HG02970 (cell line): ENCODE data around the gene BCLAF3.

Source experiments
- ATAC-seq: cut with Tn5 transposase; IDR thresholded peaks from one replicate; pipeline ENCODE4 v1.9.1; 2021; ENCODE audit warnings: mild to moderate bottlenecking, moderate library complexity, moderate number of reproducible peaks; ENCODE audit not compliant: unreplicated experiment, low FRiP score

BCLAF3 gene

GRCh38 chrX:19990556-19991349 is at the start of gene BCLAF3:
BCLAF3 (minus strand) TSS chrX:19991061; CDS start chrX:19970264, 20,797 bp downstream.
- ATAC-seq = peak; percentile 93

GRCh38 chrX:20038966-20039365 is 48.1 kb upstream of the BCLAF3 start:
- no peak for ATAC-seq

DNA sequence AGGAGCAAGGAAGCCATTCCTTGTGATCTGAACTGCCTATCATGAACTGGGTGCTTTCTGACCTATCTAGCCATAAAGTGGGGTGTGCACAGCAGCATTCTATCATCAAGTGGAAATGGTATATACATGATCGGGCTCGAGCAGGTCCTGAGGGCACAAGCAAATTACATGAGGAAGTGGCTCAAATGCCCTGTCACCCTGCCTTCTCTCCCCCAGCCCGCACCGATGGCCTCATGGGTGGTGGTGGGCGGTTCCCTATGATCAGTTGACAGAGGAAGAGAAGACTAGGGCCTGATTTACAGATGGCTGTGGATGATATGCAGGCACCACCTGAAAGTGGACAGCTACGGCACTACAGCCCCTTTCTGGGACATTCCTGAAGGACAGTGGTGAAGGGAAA is 46.3 kb upstream of the BCLAF3 start:
- no peak for ATAC-seq

DNA sequence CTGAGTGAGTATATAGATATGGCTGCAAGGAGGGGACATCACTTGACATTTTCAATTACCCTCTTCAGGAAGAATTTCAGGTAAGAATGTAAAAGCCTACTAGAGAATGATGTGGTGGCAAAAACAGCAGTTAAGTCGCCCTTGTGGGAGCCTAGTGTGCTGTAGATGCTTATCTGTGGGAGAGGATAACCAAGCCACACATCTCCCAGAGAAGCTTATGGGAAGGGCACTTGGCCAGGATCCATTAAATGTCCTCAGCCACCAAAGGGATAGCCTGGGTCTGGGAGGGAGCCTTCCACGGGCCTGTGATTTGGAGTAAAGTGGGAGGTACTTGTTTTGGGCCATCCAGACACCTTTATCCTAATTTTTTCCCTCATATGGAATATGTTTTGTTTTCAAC is 41.3 kb upstream of the BCLAF3 start:
- ATAC-seq = no peak

GRCh38 chrX:20029728-20030127 is 38.9 kb upstream of the BCLAF3 start:
- ATAC-seq = no peak

DNA sequence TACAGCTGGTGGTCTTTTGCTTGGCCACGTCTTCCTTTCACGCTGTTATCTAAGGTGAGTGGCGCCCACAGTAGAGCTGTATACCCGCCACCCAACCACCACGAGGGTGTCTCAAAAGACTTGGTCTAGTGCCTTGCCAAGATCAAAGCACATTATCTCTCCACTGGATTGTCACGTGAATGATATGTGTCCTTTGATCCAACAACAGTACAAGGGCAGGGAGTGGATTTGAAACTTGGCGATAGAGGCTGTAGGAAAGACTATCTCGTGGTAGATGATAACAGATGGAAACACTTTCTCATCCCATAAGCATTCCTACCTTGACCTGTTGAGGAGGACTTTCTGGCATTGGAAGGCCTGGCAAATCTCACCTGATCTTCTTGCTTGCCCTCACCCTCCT is 37.7 kb upstream of the BCLAF3 start:
- no peak for ATAC-seq

- ATAC-seq = no peak
Observed at GRCh38 chrX:20026278-20026677, 35.4 kb upstream of the BCLAF3 start.

DNA sequence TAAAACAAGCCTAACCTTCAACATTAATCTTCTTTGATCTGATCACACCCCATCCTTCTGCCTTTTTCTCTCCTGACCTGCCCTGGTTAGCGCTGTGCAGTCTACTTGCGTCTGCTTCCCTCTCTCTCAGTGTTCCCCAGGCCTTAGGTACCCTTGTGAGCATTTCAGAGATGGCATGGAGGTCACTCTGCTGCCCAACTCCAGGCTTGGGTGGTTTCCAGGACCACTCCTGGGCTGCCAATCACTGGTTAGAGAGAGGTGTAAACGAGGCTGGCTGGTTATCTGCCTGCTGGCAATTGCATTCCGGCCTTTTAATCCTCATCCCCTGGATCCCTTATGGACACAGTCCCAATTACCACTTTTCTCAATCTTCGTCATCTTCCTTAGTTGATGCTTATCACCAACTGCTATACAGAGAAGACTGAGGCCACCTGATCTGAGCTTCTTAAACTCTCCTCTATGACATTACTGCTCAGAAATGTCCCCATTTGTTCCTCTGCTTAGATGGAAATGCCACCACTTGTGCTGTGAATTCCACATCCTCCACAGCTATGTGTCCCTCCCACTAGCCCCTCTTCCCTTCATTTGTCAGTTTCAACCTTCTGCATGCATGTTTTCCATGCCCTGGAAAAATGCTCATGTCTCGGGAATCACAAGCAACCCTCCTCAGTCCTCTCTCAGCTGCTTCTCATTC is 29.0 kb upstream of the BCLAF3 start:
- ATAC-seq = no peak

GRCh38 chrX:20016616-20016945 is 25.7 kb upstream of the BCLAF3 start:
- no peak for ATAC-seq

DNA sequence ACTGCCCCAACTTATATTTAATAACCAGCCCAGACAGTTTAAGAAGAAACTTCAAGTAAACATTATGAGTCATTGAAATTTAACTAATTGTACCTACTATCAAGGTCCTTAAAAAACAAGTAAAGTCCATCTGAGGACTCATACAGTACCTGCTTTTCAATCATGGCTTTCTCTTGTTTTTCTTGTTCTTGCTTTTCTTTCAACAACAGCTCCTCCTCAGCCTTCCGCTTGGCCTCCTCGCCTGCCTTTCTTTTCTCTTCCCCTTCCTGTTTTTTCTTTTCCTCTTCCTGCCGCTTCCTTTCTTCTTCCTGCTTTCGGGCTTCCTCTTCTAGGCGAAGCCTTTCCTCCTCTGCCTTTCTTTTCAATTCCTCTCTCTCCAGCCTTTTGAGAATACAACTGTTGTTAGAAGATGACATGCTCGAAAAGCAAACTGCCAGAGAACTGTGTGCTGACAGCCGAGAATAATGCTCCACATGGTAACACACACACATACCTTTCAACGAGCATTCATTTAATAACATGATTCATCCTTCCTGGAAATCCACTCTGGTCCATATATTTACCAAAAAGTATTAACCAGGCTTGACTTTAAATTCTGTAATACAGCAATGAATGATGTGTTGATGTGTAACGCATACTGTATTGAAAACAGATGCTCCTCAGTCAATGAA is 25.2 kb upstream of the BCLAF3 start:
- no peak for ATAC-seq

GRCh38 chrX:20015422-20015821 is 24.6 kb upstream of the BCLAF3 start:
- ATAC-seq = no peak

DNA sequence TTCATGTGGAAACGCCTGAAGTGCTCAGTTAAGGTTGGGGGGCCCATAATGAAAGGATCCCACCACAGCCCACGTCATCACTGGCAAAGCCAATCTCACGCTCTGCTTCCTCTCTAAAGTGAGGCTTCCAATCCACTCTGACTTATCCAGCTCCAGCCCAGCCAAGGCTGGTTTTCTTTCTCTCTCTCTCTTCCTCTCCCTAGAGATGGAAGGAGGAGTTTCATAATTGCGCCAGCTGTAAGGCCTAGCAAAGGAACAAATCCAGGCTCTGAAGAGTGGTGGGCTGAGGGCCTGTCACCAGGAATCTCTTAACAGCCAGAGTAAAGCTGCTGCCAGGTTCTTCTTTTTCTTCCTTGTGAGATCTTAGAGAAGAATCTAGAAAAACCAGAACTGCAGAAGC is 20.7 kb upstream of the BCLAF3 start:
- no peak for ATAC-seq

- ATAC-seq = no peak
Observed at GRCh38 chrX:20007962-20008622, 17.2 kb upstream of the BCLAF3 start.

- no peak for ATAC-seq
Observed at GRCh38 chrX:20005883-20006282, 15.0 kb upstream of the BCLAF3 start.

DNA sequence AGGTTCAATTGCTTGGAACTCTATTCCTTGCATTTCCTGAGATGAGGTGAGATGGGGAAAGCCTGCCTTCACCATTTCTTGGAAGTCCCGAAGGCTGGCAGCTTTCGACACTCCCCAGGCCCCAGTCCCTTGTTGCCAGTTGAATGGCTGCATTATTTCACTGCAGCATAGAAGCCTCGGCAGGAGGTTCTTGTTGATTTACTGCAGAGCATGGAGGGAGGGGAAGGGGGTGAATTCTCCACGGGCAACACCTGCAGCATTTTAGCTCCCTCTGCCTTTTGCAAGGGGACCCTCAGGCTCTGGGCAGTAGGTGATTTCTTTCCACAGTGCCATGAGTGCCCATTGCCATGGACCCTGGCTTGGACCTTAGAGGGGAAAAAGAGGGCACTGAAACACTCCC is 10.7 kb upstream of the BCLAF3 start:
- ATAC-seq = no peak

GRCh38 chrX:19991350-19991718 is 473 bp upstream of the BCLAF3 start:
- ATAC-seq = no peak

- ATAC-seq = no peak
Observed at GRCh38 chrX:19990151-19990555, 708 bp downstream of the BCLAF3 start.

DNA sequence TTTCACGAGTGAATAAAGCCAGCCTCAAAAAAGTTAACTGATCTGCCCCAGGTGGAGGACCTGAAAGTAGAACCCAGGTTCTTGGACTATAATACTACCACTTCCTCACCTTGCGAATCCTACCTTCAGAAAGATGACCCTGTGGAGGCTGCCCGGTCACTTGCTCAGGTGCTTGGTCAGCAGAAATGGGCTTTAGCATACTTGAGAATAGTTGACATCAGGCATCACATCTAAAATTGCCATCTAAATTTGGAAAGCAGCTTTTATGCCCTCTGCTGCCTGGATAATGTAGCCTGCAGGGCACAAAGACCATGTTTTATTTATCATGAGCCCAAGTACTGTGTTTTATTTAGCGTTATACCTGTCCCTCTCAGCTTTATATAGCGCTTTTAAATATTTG is 3.0 kb downstream of the BCLAF3 start:
- no peak for ATAC-seq

- no peak for ATAC-seq
Observed at GRCh38 chrX:19986531-19986930, 4.3 kb downstream of the BCLAF3 start.

- ATAC-seq = no peak
Observed at GRCh38 chrX:19981947-19982346, 8.9 kb downstream of the BCLAF3 start.

DNA sequence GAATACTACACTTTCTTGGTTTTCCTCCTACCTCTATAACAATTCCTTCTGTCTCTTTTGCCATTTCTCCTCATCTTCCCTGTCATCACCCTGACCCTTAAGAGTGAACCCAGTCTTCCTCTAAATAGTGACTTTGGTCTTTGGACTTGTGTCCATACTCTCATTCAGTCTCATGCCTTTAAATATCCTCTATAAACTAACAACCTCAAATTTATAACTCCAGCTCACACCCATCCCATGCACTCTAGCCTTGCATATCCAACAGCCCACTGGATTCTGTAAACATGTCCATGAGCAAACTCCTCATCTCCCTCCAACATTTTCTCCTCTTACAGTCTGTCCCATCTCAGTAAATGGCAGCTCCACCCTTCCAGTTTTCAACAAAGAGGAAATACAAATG is 15.0 kb downstream of the BCLAF3 start:
- no peak for ATAC-seq
